Osteoblast (primary cell): Measurements from ENCODE around the gene NACC2. TPM values are rescaled to one million over a fixed set of nuclear protein-coding genes. Genes with fewer than 3 reads are reported as not detected.
A peak's percentile ranks its signal among the peaks of the same experiment; 100 is the strongest.

ENCODE experiments used
- DNase-seq: peaks from one replicate; pipeline ENCODE4 v3.0.0; 2011; ENCODE audit warnings: low spot score, mixed read lengths; ENCODE audit not compliant: insufficient read length; ENCODE audit errors: missing footprints
- H2AFZ ChIP-seq: 2 replicates; pipeline ENCODE4 v1.6.0; 2011; ENCODE audit warnings: mild to moderate bottlenecking, low read length
- H3K27ac ChIP-seq: 2 replicates; pipeline ENCODE4 v1.5.1; 2011; ENCODE audit warnings: mild to moderate bottlenecking, low read depth, low read length, moderate library complexity
- H3K27me3 ChIP-seq: 2 replicates; pipeline ENCODE4 v1.6.0; 2012; ENCODE audit warnings: mild to moderate bottlenecking, control low read depth, inconsistent platforms, low read length, moderate library complexity; ENCODE audit not compliant: insufficient read depth
- H3K36me3 ChIP-seq: 2 replicates; pipeline ENCODE4 v1.5.1; 2011; ENCODE audit warnings: mild to moderate bottlenecking, low read length, control low read depth, moderate library complexity; ENCODE audit not compliant: insufficient read depth
- H3K4me1 ChIP-seq: 2 replicates; pipeline ENCODE4 v1.5.1; 2011; ENCODE audit warnings: mild to moderate bottlenecking, low read length, control low read depth, moderate library complexity; ENCODE audit not compliant: insufficient read depth
- H3K4me2 ChIP-seq: 2 replicates; pipeline ENCODE4 v1.6.0; 2011; ENCODE audit warnings: mild to moderate bottlenecking, low read length; ENCODE audit not compliant: insufficient read depth
- H3K4me3 ChIP-seq: fragments of 200-600 bp; sonication (generic); 3 replicates; pipeline ENCODE4 v1.5.1; 2012; ENCODE audit warnings: mild to moderate bottlenecking, low read length, inconsistent platforms; ENCODE audit not compliant: insufficient read depth
- H3K79me2 ChIP-seq: 2 replicates; pipeline ENCODE4 v1.6.0; 2012; ENCODE audit warnings: mild to moderate bottlenecking, low read length, control low read depth, inconsistent platforms; ENCODE audit not compliant: insufficient read depth
- H3K9me3 ChIP-seq: 2 replicates; pipeline ENCODE4 v1.5.1; 2011; ENCODE audit warnings: low read depth, low read length, control low read depth
- H4K20me1 ChIP-seq: 2 replicates; pipeline ENCODE4 v1.6.0; 2012; ENCODE audit warnings: mild to moderate bottlenecking, low read length, control low read depth; ENCODE audit not compliant: insufficient read depth
- CTCF ChIP-seq: IDR thresholded peaks from 2 replicates; pipeline ENCODE4 v1.5.1; 2011; ENCODE audit warnings: mild to moderate bottlenecking, low read depth, low read length, moderate library complexity; ENCODE audit errors: extremely low read depth
- total RNA-seq: library from RNA; depleted of rRNA; stranded (reverse); fragments of >200 nt; gene quantifications from 2 replicates; pipeline ENCODE4 v1.2.3, GENCODE V29; 2012

The NACC2 gene
- total RNA-seq, 1 donor = 32.9 TPM

DNA sequence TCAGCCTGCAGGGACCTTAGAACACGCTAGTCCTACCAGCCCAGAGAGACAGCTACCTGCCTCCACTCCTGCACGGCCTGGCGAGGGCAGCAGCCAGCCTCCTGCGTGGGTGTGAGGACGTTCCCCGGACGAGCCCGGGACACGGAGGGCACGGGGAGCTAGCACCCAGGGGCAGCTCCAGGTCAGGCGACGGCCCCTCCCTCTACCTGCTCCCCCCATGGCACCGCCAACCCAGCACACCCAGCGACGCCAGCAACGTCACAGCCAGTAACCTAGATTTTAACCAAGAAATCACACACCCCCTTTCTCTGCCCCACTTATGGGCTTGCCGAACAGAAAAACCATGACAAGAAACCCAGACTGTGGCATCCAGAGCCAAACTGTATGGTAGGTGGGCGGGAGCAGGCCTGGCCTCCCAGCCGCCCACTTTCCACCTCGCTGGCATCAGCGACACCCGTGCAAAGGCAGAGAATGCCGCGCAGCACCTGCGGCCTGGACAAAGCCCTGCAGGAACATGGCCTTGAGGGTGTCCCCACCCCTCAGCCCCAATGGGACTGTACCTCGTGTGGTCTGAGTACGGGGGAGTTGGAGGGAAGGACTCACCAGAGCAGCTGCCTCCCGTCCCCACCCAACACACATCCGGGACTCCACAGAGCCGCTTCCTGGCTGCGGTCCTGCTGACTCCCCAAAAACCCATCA lies 47.9 kb downstream of the NACC2 start:
- Histone ChIP-seq H3K36me3 (peaks cover 17% of the 10 kb centered on the region), H2AFZ (no peak overlapping the region), H3K79me2 (peaks cover 71% of the 10 kb centered on the region), H3K4me1 (no peaks in the 10 kb centered on the region), H3K9me3 (no peaks in the 10 kb centered on the region), H3K27ac (no peak overlapping the region), H3K4me3 (no peak overlapping the region), H3K27me3 (no peaks in the 10 kb centered on the region), H4K20me1 (peaks cover 62% of the 10 kb centered on the region), H3K4me2 (no peak overlapping the region)
- peak; percentile 70 for DNase-seq
- TF ChIP-seq CTCF = no peak

DNA sequence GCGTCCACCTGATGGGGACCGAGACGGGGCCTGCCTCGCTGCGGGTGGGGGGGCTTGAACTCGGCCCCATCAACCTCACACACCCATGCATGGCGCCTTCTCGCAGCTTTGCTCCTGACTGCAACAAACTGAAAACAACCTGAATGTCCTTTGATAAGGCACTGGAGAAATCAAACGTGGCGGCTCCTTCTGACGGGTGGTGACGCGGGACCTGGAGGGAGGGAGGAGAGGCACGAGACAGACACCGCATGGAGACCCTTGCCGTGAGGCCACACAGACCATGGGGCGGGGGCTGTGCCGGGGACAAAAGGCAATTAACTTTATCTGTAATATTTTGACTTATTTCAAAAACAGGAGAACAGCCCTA lies 48.6 kb downstream of the NACC2 start:
- Histone ChIP-seq H4K20me1 (peaks cover 65% of the 10 kb centered on the region), H3K27ac (no peak overlapping the region), H3K27me3 (no peaks in the 10 kb centered on the region), H3K36me3 (peaks cover 18% of the 10 kb centered on the region), H3K4me1 (no peaks in the 10 kb centered on the region), H3K79me2 (peaks cover 77% of the 10 kb centered on the region), H2AFZ (no peak overlapping the region), H3K9me3 (no peaks in the 10 kb centered on the region), H3K4me3 (no peak overlapping the region), H3K4me2 (no peak overlapping the region)
- no peak for TF ChIP-seq CTCF
- DNase-seq = peak; percentile 36

DNA sequence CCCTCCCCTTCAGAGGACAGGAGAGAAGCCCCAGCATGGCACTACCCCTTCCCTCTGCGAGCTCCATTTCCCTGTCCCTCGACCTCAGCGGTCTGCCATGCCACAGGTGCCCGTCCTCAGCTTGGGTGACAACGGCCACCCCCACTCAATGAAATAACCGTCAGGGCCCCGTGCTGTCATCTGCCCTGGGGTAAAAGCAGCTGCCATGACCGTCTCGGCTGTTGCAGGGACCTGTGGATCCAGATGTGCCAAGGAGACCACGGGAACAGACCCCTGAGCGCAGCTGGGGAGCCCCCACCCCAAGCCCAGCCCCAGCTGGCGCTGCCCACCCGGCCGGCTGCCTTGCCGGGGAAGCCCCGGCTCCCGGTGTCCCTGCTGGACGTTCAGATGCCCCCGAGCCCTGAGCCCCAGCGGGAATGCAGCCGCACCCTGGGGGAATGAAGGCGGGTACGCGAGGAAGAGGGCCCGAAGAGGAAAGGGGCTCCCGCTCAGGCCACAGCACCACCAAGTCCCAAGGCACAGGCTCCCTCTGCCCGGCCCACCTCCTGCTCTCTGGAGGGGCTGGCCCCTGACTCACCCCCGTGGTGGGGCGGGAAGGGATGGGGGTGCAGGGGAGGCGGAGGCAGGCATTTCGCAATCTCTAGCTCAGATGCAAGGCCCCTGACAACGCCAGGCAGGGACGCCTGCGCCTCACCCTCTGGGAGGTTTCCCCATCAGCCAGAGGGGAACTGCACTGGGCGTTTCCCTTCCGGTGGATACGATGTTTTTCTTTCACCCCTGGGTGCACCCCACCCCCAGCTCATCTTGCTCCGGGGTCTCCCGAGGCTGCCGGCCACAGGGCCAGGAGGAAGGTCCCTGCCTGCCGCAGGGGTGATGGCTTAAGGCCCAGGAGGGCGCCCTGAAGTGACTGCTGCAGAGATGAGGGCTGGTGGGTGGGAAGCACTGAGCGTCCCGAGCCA lies 49.2 kb downstream of the NACC2 start:
- no peaks in the 10 kb centered on the region for H3K27me3 ChIP-seq
- peaks cover 80% of the 10 kb centered on the region for H3K79me2 ChIP-seq
- H2AFZ ChIP-seq = no peak overlapping the region
- peak; percentile 77 for DNase-seq
- no peak overlapping the region for H3K4me3 ChIP-seq
- no peaks in the 10 kb centered on the region for H3K4me1 ChIP-seq
- H3K27ac ChIP-seq = no peak overlapping the region
- TF ChIP-seq CTCF = no peak
- H3K4me2 ChIP-seq = no peak overlapping the region
- H3K36me3 ChIP-seq = peaks cover 18% of the 10 kb centered on the region
- no peaks in the 10 kb centered on the region for H3K9me3 ChIP-seq
- peaks cover 65% of the 10 kb centered on the region for H4K20me1 ChIP-seq
